Motor neuron (in vitro differentiated cells): Measurements from ENCODE around the gene BMP7. TPM values are rescaled to one million over a fixed set of nuclear protein-coding genes. Genes with fewer than 3 reads are reported as not detected.

Experiments used
- ATAC-seq, 8 experiments: fragments of 200-7000 bp; cut with Tn5 transposase; replicated peaks in 6 of 8; 2 replicates each; pipeline ENCODE4 v1.8.0; 2021; ENCODE audit warnings: mild to moderate bottlenecking in 8 of 8, moderate library complexity in 8 of 8
- H3K27ac ChIP-seq, 2 donors: fragments of 250-450 bp; sonication (Bioruptor Pico); 2 replicates each; pipeline ENCODE4 v1.9.0; 2021; ENCODE audit warnings: antibody characterized with exemption in 2 of 2, mild to moderate bottlenecking in 2 of 2, moderate library complexity in 1 of 2
- H3K4me1 ChIP-seq, 2 donors: fragments of 250-450 bp; sonication (Bioruptor Pico); replicated peaks in 1 of 2; 2 replicates each; pipeline ENCODE4 v1.6.1; 2021; ENCODE audit warnings: antibody characterized with exemption in 2 of 2, mild to moderate bottlenecking in 2 of 2, moderate library complexity in 1 of 2
- H3K4me3 ChIP-seq, 5 donors: fragments of 250-450 bp; sonication (Bioruptor Pico); 2 replicates each; pipeline ENCODE4 v1.9.0; 2021; ENCODE audit warnings: antibody characterized with exemption in 5 of 5, mild to moderate bottlenecking in 5 of 5, moderate library complexity in 4 of 5
- WGBS, 10 experiments: fragments of 450-650 bp; shearing (Covaris generic); methylation state at CpG; one replicate each; pipeline ENCODE4 v1.0.0; 2022; 5-methylcytosine and 5-hydroxymethylcytosine counted together
- in situ Hi-C, 9 experiments: fragments of 400-800 bp; cut with MboI; loops; one replicate each; pipeline ENCODE4 v1.15.0; 2021; ENCODE audit warnings: low sequenced_read_pairs in 9 of 9, low pct_unique_long_range_greater_than_20kb in 2 of 9; ENCODE audit not compliant: unreplicated experiment in 9 of 9
- total RNA-seq, 8 experiments: library from RNA; unstranded; fragments of 300-600 nt; gene quantifications; 2 replicates each; pipeline versions ENCODE4 v1.2.3 to v1.2.4, GENCODE V29; 2022

Gene BMP7
- total RNA-seq, 8 experiments from 2014 or later = 0.15 to 39.6 (median 22.1) TPM; not detected in 1

DNA sequence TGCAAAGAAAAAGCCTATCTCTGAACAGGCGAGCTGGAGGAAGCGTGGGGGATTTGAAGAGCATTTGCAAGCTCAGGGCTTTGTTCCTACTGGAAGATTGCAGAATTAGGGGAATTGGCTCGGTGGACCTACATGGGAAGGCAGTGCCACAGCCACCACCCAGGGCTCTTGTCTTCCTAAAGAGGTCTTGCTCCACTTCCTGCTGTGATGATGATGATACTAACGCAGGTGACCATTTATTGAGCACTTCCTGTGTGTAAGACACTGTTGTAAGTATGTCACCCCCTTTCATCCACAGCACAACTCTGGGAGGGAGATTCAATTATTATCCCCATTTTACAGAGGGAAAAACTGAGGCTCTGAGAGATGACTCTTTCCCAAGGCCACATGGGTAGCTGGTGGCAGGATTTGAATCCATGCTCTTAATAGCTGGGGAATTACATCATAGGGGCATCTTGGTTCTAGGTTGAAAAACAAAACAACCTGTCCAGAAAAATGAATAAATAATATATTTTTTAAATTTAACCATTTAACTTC is 41.2 kb downstream of the BMP7 start:
- H3K4me1 ChIP-seq = no peaks in the 10 kb centered on the region
- H3K27ac ChIP-seq = no peak overlapping the region
- no peak for ATAC-seq
- WGBS, 10 experiments = 68 to 100% (median 84%) methylated on average over 1 to 3 of the region's 4 CpGs; no CpG with 5 or more reads in 6 of the 10 experiments
- in situ Hi-C loops = no loop called here
- no peak overlapping the region for H3K4me3 ChIP-seq

DNA sequence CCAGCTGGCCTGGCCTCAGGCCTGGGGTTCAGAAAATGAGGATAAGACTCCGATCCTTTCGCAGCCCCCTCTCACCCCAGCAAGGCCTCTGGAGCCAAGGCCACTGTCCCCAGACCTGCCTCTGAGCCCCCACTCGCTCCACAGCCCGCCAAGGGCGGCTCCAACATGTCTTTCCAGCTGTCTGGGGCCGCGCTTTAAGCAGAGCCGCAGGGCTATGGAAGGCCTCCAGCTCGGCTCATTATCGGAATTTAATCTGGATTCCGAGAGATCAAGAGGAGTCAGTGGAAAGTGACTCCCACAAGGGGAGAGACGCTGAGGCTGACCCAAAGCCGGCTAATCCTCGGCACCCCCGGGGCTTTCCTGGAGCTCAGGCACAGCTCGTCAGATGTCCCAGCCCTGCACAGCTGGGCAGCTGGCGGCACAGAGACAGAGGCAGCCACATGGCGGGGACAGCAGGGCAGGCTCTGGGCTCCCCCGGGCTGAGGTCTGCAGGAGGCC is 41.8 kb downstream of the BMP7 start:
- in situ Hi-C loops = no loop called here
- no peak overlapping the region for H3K27ac ChIP-seq
- 0 to 95% (median 80%) methylated on average over 2 to 8 of the region's 19 CpGs; no CpG with 5 or more reads in 5 of the 10 experiments for WGBS, 10 experiments
- H3K4me1 ChIP-seq = no peaks in the 10 kb centered on the region
- peak in 3 of 8 experiments; percentile 70 to 87 (median 84) for ATAC-seq
- no peak overlapping the region for H3K4me3 ChIP-seq

DNA sequence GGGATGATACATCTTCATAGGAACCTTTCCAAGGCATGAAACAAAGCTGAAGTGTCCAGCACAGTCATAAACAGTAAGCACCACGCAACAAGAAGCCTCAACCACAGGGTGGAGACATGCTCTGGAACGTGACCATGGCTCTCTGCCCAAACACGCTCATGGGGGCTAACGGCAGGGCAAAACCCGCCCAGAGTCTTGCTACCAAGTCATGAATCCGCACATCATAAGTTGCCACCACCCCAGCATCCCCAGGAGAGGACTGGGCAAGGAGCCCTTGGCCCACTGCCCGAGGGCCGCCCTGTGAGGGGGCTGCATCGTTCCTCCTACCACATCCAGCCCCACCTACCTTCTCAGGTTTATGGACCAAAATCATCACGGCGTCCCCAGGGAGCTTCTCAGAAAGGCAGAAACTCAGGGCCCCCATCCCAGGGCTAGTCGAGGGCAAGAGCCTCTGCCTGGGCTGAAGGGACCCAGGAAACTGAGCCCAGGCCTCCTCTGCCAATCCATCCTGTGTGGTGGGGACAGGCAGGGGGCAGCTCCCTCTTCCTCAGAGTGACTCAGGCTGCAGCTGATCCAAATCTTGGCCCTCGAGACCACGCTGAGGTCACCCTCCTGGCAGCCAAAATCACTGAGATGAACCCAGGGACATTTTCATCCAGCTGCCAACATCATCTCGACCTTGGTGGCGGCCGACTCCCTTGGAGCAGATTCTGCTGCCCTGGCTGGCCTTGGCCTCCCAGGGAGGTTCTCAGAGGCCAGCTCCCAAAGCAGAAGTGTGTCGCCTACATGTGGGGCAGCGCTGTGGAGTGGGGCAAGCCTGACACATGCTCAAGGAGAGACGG is 42.6 kb downstream of the BMP7 start:
- no peak overlapping the region for H3K4me3 ChIP-seq
- in situ Hi-C loops = no loop called here
- no peaks in the 10 kb centered on the region for H3K4me1 ChIP-seq
- no peak overlapping the region for H3K27ac ChIP-seq
- peak in 3 of 8 experiments; percentile 39 to 58 (median 57) for ATAC-seq
- WGBS, 10 experiments = 0 to 100% (median 95%) methylated on average over 1 to 6 of the region's 20 CpGs; no CpG with 5 or more reads in 3 of the 10 experiments

DNA sequence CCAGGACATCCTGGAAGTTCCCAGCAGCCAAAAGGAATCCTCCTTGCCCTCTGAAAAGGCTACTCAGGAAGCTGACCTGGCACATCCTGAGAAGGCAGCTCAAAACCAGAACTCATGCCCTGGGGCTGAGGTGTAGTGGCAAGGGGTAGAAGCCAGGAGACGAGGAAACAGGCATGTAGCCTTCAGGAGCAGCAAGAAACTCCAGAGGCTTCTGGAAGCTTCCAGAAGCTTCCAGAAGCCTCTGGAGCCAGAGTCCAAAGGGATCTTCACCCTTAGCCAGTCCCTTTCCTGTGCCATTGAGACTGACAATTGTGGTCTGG is 43.9 kb downstream of the BMP7 start:
- Histone ChIP-seq H3K4me3 (no peak overlapping the region), H3K4me1 (no peaks in the 10 kb centered on the region), H3K27ac (no peak overlapping the region)
- WGBS, 10 experiments = 83% methylated on average over 1 of the region's 1 CpG; no CpG with 5 or more reads in 9 of the 10 experiments
- no peak for ATAC-seq
- in situ Hi-C loops = no loop called here

DNA sequence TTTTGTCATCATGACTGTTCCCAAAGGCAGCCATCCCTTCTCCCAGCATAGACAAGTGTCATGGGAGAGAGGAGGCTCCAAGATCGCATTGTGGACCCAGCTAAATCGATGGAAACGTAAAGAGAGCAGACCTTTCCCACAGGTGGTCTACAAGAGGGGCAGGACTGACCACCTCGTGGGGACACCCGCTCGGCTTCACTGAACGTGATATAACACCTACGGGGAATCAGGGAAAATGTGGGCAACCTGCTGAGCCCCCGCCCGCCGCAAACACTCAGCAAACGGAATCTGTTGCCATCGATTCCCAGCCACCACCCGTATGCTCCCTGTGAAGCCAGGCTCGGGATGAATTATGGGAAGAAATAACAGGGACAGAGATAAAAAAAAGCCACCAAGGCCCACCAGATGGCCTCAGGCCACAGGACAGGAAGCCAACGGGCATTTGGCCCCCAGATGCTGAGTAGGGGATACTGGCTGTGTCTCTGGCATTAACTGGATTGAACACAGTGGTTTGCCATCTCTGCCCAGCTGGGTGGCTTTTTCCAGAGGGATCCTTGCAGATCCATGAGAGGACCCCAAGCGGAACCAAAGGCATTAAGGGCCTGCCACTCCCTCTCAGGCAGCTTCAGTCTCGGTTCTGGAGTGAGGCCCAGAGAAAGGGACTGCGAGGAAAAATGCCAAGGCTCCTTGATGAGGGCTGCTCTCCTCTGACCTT is 44.4 kb downstream of the BMP7 start:
- no peak for ATAC-seq
- in situ Hi-C loops = no loop called here
- 38 to 100% (median 88%) methylated on average over 1 to 9 of the region's 19 CpGs; no CpG with 5 or more reads in 2 of the 10 experiments for WGBS, 10 experiments
- Histone ChIP-seq H3K4me3 (no peak overlapping the region), H3K4me1 (no peaks in the 10 kb centered on the region), H3K27ac (no peak overlapping the region)

DNA sequence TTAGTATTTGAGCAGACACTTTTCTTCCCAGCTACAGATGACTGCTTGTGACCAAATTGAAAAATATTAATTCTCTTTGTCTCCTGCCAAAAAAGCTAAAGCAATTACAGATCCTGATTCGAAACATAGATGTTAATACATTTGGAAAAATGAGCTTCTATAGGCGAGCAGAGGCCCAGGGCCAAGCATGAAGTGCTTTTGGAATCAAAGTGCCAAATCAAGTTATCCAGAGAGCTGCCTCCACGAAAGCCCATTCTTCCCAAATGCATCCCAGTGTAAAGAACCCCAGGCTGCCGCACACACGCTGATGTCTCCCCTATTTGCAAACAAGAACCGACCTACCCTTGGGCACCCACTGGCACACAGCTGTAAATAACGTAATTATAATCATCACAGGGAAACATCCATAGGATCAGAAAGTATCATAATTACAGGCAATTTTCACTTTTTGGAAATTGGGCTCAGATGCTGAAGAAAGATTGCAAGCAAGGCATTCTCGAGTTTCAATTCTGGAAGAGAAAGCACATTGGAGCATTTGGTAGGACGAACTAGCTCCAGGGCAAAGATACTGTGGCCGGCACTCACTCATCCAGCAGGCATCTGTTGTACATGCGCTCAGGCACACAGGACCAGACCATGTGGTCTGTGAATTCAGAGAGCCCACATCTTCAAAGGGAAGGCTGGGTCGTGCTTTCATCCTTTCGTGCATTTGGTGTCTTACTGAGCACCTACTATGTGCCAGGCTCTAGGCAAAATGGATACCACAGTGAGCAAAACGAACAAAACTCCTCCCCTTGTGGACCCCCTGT is 45.9 kb downstream of the BMP7 start:
- in situ Hi-C loops = no loop called here
- no peak overlapping the region for H3K27ac ChIP-seq
- WGBS, 10 experiments = 12 to 100% (median 92%) methylated on average over 1 to 12 of the region's 14 CpGs
- peak in 2 of 8 experiments; percentile 25 to 56 for ATAC-seq
- no peaks in the 10 kb centered on the region for H3K4me1 ChIP-seq
- no peak overlapping the region for H3K4me3 ChIP-seq

DNA sequence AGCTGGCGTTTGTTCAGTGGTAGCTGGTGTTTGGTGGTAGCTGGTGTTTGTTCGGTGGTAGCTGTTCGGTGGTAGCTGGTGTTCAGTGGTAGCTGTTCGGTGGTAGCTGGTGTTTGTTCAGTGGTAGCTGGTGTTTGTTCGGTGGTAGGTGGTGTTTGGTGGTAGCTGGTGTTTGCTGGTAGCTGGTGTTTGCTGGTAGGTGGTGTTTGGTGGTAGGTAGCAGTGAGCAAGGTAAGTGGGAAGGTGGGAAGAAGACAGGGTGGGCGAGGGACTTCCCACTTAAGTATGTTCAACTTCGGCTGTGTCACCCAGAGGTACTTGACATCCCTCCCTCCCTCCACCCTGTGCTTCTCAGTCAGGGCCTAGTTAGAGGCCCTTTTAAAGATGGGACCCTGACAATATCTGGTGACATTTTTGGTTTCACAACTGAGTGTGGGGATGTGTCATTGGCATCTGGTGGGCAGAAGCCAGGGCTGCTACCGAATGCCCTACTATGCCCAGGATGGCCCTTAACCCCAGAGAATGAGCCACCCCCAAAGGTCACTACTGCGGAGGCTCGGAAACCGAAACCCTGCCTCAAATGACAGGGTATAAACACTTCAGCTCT is 47.3 kb downstream of the BMP7 start:
- in situ Hi-C loops = no loop called here
- no peak overlapping the region for H3K4me3 ChIP-seq
- no peaks in the 10 kb centered on the region for H3K4me1 ChIP-seq
- WGBS, 10 experiments = 52 to 100% (median 97%) methylated on average over 3 to 6 of the region's 11 CpGs; no CpG with 5 or more reads in 5 of the 10 experiments
- no peak for ATAC-seq
- H3K27ac ChIP-seq = no peak overlapping the region

DNA sequence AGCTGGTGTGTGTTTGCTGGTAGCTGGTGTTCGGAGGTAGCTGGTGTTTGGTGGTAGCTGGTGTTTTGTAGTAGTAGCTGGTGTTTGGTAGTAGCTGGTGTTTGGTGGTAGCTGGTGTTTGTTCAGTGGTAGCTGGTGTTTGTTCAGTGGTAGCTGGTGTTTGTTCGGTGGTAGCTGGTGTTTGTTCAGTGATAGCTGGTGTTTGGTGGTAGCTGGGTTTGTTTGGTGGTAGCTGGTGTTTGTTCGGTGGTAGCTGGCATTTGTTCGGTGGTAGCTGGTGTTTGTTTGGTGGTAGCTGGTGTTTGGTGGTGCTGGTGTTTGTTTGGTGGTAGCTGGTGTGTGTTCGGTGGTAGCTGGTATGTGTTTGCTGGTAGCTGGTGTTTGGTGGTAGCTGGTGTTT is 48.0 kb downstream of the BMP7 start:
- in situ Hi-C loops = no loop called here
- H3K27ac ChIP-seq = no peak overlapping the region
- no peak overlapping the region for H3K4me3 ChIP-seq
- ATAC-seq = no peak
- H3K4me1 ChIP-seq = no peaks in the 10 kb centered on the region
- WGBS, 10 experiments = 73 to 100% methylated on average over 1 to 2 of the region's 5 CpGs; no CpG with 5 or more reads in 8 of the 10 experiments

DNA sequence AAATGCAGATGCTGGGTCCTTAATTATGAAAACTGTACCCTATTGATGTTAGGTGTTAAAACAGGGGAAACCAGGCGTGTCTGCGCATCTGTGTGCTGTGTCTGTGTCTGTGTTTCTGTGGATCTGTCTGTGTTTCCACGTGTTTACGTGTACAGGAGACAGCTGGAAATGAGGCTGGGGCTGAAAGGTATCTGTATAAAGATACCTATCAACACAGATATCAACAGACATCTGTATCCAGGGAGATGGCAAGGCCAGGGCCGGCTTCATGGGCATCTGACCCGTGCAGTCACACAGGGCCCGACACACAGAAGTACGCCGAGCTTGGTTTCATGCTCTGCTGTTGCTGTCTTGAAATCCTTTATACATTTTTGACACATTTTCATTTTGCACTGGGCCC is 48.6 kb downstream of the BMP7 start:
- in situ Hi-C loops = no loop called here
- peaks cover 2 to 5% of the 10 kb centered on the region in 2 donors for H3K4me1 ChIP-seq
- no peak for ATAC-seq
- no peak overlapping the region for H3K27ac ChIP-seq
- no peak overlapping the region for H3K4me3 ChIP-seq
- WGBS, 10 experiments = 20 to 100% (median 76%) methylated on average over 1 to 7 of the region's 9 CpGs; no CpG with 5 or more reads in 3 of the 10 experiments

DNA sequence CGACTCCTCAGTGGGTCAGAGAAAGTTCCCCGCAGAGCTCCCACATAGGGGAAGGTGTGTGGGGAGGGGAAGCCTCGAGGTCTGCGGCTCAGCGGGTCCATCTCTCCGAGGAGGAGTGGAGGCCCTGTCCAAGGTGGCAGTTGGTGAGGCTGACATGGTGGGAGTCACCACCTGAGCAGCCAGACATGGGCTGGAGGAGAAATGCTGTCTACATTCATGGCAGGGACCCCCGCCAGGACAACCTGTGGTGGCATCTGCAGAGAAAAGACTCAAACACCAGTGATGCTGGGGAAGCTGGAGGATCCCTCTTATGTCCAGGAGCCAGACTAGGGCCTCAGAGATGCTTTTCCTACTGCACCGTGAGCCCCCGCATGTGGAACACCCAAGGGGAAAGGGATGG is 49.8 kb downstream of the BMP7 start:
- Histone ChIP-seq H3K4me1 (peaks cover 13 to 16% of the 10 kb centered on the region in 2 donors), H3K27ac (no peak overlapping the region), H3K4me3 (no peak overlapping the region)
- ATAC-seq = no peak
- in situ Hi-C loops = no loop called here
- 0 to 94% (median 25%) methylated on average over 1 to 3 of the region's 9 CpGs; no CpG with 5 or more reads in 6 of the 10 experiments for WGBS, 10 experiments

DNA sequence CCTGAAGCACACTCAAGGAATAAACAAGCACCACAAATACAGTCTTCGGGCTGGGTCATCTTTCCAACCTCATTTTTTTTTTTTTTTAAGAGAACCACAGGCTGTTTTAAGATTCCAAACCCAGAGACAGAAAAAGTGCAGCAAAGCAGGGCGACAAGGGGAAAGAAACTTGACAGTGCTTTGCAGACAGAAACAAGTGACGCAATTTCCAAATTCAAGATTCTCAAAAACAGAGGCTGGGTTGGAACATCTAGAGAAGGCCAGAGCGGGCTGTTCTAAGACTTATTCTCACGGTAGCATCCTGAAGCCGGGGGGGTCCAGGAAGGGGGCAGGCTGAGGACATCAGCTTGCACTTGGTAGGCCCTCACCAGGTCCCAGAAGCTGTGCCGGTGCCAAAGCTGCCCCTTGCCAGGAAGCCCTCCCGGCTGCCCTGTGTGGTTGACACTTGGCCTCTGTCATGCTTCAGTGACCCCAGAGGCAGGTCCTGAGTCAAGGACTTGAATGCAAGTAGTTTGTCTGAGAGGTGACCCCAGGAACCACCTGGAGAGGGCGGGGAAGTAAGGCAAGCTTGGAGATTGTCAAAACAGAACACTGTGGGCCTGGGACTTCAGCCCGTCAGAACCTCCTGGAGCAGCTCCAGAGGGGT is 50.5 kb downstream of the BMP7 start:
- H3K4me1 ChIP-seq = peaks cover 17 to 19% of the 10 kb centered on the region in 2 donors
- H3K27ac ChIP-seq = no peak overlapping the region
- ATAC-seq = no peak
- H3K4me3 ChIP-seq = no peak overlapping the region
- WGBS, 10 experiments = 47 to 100% (median 94%) methylated on average over 1 to 5 of the region's 10 CpGs; no CpG with 5 or more reads in 2 of the 10 experiments
- in situ Hi-C loops = no loop called here

DNA sequence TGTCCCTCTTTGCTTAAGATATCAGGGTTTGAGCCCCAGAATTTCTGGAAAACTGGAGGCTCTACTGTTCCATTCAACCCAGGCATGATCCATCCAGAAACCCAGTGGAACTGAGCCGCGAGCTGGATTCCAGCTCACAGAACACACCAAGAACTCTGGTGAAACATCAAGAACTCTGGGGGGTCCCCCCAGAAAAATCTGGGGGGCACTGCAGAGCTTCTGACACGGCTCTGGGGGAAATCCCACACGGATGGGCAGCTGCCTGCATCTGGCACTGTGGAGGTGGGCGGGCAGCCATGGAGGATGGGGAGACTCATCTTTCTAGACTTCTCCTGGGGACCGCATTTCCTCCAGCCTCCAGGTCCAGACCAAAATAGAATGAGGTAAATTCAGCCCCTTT is 51.0 kb downstream of the BMP7 start:
- Histone ChIP-seq H3K27ac (no peak overlapping the region), H3K4me1 (peaks cover 17 to 19% of the 10 kb centered on the region in 2 donors), H3K4me3 (no peak overlapping the region)
- in situ Hi-C loops = no loop called here
- 38 to 100% (median 100%) methylated on average over 1 to 4 of the region's 6 CpGs; no CpG with 5 or more reads in 5 of the 10 experiments for WGBS, 10 experiments
- ATAC-seq = no peak
